Pancreas (tissue), 10 donors: ENCODE results near the gene DNAH8. TPM values are rescaled to one million over a fixed set of nuclear protein-coding genes. Genes with fewer than 3 reads are reported as not detected.
A peak's percentile ranks its signal among the peaks of the same experiment; 100 is the strongest.
"Not testable (repeated sequence)": the region's sequence is repeated elsewhere in the genome, so short reads cannot be mapped to it uniquely, and the experiment has no call there.

Source experiments
- ATAC-seq, 4 donors: fragments of 200-7000 bp; cut with Tn5 transposase; one replicate each; pipeline versions ENCODE4 v1.8.0 to v1.9.1; 2020; ENCODE audit warnings: mild to moderate bottlenecking in 4 of 4, moderate library complexity in 4 of 4
- DNase-seq, 6 donors: peaks; one replicate each; pipeline ENCODE4 v3.0.0-alpha.2; 2020
- FAIRE-seq: peaks from 2 replicates; lab custom pipeline; 2012; peaks lifted over from hg19 to GRCh38; lab: Jason Lieb, UNC
- H3K27ac ChIP-seq, 4 donors: fragments of 200-600 bp; sonication (generic); 1 replicate in 3 of 4; 2 replicates in 1 of 4; pipeline versions ENCODE4 v1.5.0 to v1.8.0; 2020
- H3K27me3 ChIP-seq, 4 donors: fragments of 200-600 bp; one replicate each; pipeline ENCODE4 v1.8.0; 2021
- H3K36me3 ChIP-seq, 3 donors: fragments of 200-600 bp; sonication (generic) in 1 of 3; one replicate each; pipeline versions ENCODE4 v1.5.0 to v1.8.0; 2020 to 2021
- H3K4me1 ChIP-seq, 3 donors: fragments of 200-600 bp; one replicate each; pipeline ENCODE4 v1.8.0; 2021
- H3K4me3 ChIP-seq, 4 donors: fragments of 200-600 bp; sonication (generic) in 2 of 4; one replicate each; pipeline versions ENCODE4 v1.5.0 to v1.8.0; 2020 to 2021
- H3K9me3 ChIP-seq, 4 donors: fragments of 200-600 bp; one replicate each; pipeline ENCODE4 v1.8.0; 2021
- WGBS, 2 donors: extraction: QIAGEN DNeasy Blood & Tissue Kit; methylation state at CpG; one replicate each; pipeline ENCODE4 v1.1.7; 2013; 5-methylcytosine and 5-hydroxymethylcytosine counted together
- intact Hi-C, 3 donors: fragments of 100-400 bp; cut with DNase I; formaldehyde crosslinking; loops; one replicate each; pipeline versions ENCODE4 v1.11.1 to v1.14.2; 2022
- polyA plus RNA-seq, 2 donors: library from polyadenylated mRNA; stranded (reverse); fragments of 200-250 nt; gene quantifications; one replicate each; pipeline ENCODE4 v1.2.3, GENCODE V29; 2013
- total RNA-seq, 6 donors: library from RNA; stranded (reverse); fragmentation: NEBNext Ultra II Directional in 4 of 6; extraction: Animal tissue kit (Norgen Biotek cat#: 25700) in 4 of 6; gene quantifications; one replicate each; pipeline versions ENCODE4 v1.2.1 to v1.2.4, GENCODE V29; 2021 to 2023
- TF ChIP-seq, protein P1 (sequence below), 4 donors: fragments of 200-600 bp; sonication (generic) in 3 of 4; IDR thresholded peaks; one replicate each; pipeline versions ENCODE4 v1.5.0 to v1.8.0; 2021; ENCODE audit warnings: antibody characterized with exemption in 4 of 4
- donor health status: healthy with polysubstance abuse.
- donor health status: DM: no; HTN: no; CAD: no; lungs with moderate emphysema.
- donor health status: DM: no; HTN: no; CAD: no.
- donor health status: control.
- donor health status: control.
- donor health status: Bipolar disorder and iron deficiency.
- donor health status: DM: yes; HTN: yes; CAD: no.
- donor health status: DM: no; HTN: no; CAD: no.
- donor health status: DM: no; HTN: no; CAD: no.
- donor health status: DM: yes; HTN: yes; CAD: no.

DNAH8 gene
- total and polyA plus RNA-seq, 8 donors, result not detected

DNA sequence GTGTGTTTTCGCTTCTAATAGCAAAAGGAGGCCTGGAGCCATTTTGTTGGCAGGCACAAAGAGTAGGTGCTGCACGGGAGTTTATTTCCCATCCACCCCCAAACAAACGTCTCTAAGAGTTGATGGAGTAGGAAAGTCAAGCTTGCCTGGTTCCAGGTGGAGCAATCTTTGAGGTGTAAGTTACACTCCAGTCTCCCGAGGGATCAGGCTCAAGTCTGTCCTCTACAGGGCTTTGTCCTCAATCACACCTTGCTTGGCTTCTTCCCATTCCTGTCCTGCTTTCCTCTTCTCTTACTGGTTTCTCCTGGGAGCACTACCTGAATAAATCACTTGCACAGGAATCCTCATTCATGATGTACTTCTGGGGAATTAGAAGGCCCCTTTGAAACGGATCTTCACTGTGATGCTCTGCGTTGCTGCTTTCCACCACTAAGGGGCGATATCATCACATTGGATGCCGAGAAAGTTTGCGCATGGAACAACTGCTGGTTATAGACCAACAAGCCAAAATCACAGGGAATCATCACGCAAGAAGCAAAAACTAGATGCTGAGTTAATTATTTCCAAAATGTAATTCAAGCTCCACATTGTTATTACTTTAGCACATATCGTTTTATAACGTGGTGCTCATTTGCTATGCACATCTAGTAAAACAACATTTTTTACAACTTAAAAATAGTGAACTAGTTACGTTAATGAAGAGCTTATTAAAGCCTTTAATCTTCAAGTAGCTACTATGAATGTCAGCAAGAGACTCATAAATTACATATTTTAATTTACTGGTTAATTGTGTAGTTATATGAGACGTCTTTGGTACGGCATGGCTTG lies 156.8 kb downstream of the DNAH8 start:
- 30 to 32% methylated on average over 15 of the region's 15 CpGs for WGBS, 2 donors
- Histone ChIP-seq H3K4me1 (no peaks in the 10 kb centered on the region), H3K27ac (no peak overlapping the region), H3K27me3 (no peaks in the 10 kb centered on the region), H3K9me3 (no peaks in the 10 kb centered on the region), H3K4me3 (no peak overlapping the region), H3K36me3 (no peaks in the 10 kb centered on the region)
- ATAC-seq (peak; percentile 69 to 91 (median 84)), DNase-seq (peak in 5 of 6 donors; percentile 17 to 70 (median 38)), FAIRE-seq (no peak)
- TF ChIP-seq, protein P1, sequence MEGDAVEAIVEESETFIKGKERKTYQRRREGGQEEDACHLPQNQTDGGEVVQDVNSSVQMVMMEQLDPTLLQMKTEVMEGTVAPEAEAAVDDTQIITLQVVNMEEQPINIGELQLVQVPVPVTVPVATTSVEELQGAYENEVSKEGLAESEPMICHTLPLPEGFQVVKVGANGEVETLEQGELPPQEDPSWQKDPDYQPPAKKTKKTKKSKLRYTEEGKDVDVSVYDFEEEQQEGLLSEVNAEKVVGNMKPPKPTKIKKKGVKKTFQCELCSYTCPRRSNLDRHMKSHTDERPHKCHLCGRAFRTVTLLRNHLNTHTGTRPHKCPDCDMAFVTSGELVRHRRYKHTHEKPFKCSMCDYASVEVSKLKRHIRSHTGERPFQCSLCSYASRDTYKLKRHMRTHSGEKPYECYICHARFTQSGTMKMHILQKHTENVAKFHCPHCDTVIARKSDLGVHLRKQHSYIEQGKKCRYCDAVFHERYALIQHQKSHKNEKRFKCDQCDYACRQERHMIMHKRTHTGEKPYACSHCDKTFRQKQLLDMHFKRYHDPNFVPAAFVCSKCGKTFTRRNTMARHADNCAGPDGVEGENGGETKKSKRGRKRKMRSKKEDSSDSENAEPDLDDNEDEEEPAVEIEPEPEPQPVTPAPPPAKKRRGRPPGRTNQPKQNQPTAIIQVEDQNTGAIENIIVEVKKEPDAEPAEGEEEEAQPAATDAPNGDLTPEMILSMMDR (IDR thresholded peaks at IDR 0.05), result peak; percentile 71 to 89 (median 88)
- intact Hi-C loops, result loop anchor here in 2 of 3 donors (5.0 to 10.0 kb wide), 2 partner anchors 440 to 443 kb away; partner anchors contain the start of gene KCNK17 (in 2 of the 2)

DNA sequence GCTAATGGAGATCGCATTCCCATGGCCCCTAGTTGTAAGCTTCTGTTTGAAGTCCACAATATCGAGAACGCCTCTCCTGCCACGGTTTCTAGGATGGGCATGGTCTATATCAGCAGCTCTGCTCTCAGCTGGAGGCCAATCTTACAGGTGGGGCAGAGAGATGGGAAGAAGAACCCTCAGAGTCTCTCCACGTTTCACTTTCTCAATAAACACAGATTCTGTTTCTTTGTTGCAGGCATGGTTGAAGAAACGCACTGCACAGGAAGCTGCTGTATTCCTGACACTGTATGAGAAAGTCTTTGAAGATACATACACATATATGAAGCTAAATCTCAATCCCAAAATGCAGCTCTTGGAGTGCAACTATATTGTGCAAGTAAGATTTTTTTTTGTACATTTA lies 157.9 kb downstream of the DNAH8 start:
- ATAC-seq, result no peak
- H3K9me3 ChIP-seq, result no peaks in the 10 kb centered on the region
- TF ChIP-seq, protein P1 (IDR thresholded peaks at IDR 0.05), result no peak
- intact Hi-C loops, result loop anchor here in 2 of 3 donors (5.0 to 10.0 kb wide), 2 partner anchors 439 to 442 kb away; partner anchors contain the start of gene KCNK17 (in 2 of the 2)
- no peaks in the 10 kb centered on the region for H3K36me3 ChIP-seq
- WGBS, 2 donors, result 73 to 79% methylated on average over 6 of the region's 6 CpGs
- no peak for FAIRE-seq
- no peak overlapping the region for H3K27ac ChIP-seq
- no peaks in the 10 kb centered on the region for H3K27me3 ChIP-seq
- no peaks in the 10 kb centered on the region for H3K4me1 ChIP-seq
- no peak for DNase-seq
- no peak overlapping the region for H3K4me3 ChIP-seq

DNA sequence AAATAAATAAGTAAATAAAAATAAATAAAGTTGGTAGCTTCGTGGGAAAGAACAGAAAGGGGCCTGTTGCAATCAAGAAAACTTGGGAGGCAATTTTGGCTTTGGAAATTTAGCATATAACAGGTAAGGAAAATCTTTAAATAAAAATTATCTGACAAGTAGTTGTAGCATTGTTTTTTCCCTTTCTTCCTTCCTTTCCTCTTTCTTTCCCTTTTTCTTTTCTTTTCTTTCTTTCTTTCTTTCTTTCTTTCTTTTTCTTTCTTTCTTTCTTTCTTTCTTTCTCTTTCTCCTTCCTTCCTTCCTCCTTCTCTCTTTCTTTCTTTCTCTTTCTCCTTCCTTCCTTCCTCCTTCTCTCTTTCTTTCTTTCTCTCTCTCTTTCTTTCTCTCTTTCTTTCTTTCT lies 158.7 kb downstream of the DNAH8 start:
- not testable (repeated sequence) for H3K4me1 ChIP-seq, H3K27me3 ChIP-seq, H3K9me3 ChIP-seq, ATAC-seq, FAIRE-seq, DNase-seq, H3K36me3 ChIP-seq, H3K27ac ChIP-seq, H3K4me3 ChIP-seq
- intact Hi-C loops, result loop anchor here in 2 of 3 donors (5.0 to 10.0 kb wide), 2 partner anchors 438 to 441 kb away; partner anchors contain the start of gene KCNK17 (in 2 of the 2)
- WGBS, 2 donors, result 57 to 64% methylated on average over 1 of the region's 1 CpG

DNA sequence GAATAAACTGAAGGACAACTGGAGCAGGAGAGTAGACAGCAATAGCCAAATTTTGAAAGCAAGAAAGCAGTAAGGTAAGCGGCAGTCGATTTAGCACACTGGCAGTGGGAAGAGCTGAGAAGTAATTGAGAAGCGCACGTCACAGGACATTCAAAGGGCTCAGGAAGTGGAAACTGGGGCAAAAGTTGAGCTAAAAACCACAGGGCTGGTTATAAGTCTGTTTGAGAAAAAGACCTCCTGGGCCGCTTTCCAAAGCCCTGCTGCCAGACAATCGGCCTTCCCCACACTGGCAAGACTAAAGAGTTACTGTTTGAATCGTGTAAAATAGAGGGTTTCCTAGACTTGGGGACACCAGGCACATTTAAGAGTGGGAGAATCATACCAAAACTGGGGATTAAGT lies 161.4 kb downstream of the DNAH8 start:
- Histone ChIP-seq H3K27ac (no peak overlapping the region), H3K4me3 (no peak overlapping the region), H3K36me3 (no peaks in the 10 kb centered on the region), H3K4me1 (no peaks in the 10 kb centered on the region), H3K9me3 (no peaks in the 10 kb centered on the region), H3K27me3 (no peaks in the 10 kb centered on the region)
- TF ChIP-seq, protein P1 (IDR thresholded peaks at IDR 0.05), result no peak
- ATAC-seq, result peak in 2 of 4 donors; percentile 34 to 58
- no peak for FAIRE-seq
- DNase-seq, result peak in 1 of 6 donors; percentile 17
- intact Hi-C loops, result loop anchor here in 1 of 3 donors (10.0 kb wide), 1 partner anchor 438 kb away; the partner anchor contains the start of gene KCNK17
- 85 to 92% methylated on average over 7 of the region's 7 CpGs for WGBS, 2 donors

DNA sequence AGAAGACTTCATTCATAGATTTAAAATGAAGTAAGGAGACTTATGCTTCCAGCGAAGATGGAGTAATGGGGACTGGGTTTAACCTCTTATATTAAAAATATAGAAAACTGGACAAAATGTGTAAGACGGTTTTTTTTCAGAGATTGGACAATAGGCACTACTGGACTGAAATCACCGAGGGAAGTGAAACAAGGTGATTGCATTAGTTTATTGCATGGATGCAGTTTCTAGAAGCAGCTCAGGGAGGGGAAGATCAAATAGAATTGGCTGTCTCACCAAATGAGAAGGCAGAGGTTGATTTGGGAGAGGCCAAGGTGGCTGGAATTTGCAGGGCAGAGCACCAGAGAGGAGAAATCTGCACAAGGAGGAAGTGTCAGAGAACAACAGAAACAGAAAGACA lies 162.6 kb downstream of the DNAH8 start:
- Histone ChIP-seq H3K4me3 (no peak overlapping the region), H3K36me3 (no peaks in the 10 kb centered on the region), H3K9me3 (no peaks in the 10 kb centered on the region), H3K27ac (no peak overlapping the region), H3K27me3 (no peaks in the 10 kb centered on the region), H3K4me1 (no peaks in the 10 kb centered on the region)
- FAIRE-seq (no peak), ATAC-seq (no peak), DNase-seq (no peak)
- intact Hi-C loops, result loop anchor here in 1 of 3 donors (10.0 kb wide), 1 partner anchor 437 kb away; the partner anchor contains the start of gene KCNK17
- TF ChIP-seq, protein P1 (IDR thresholded peaks at IDR 0.05), result no peak
- 31 to 72% methylated on average over 2 to 3 of the region's 3 CpGs for WGBS, 2 donors
